PC-9 (cell line): ENCODE data around the gene RELA.
"Not testable (repeated sequence)": the region's sequence is repeated elsewhere in the genome, so short reads cannot be mapped to it uniquely, and the experiment has no call there.

Source experiments
- CTCF ChIP-seq: fragments of 200-600 bp; sonication (generic); conservative IDR thresholded peaks from 2 replicates; pipeline ENCODE4 v1.6.1; 2017; ENCODE audit warnings: mixed run types, antibody characterized with exemption, mild to moderate bottlenecking, moderate library complexity
- EZH2 ChIP-seq: fragments of 200-600 bp; sonication (generic); IDR thresholded peaks from 2 replicates; pipeline ENCODE4 v1.8.0; 2017; ENCODE audit warnings: antibody characterized with exemption, low read depth

- TF ChIP-seq EZH2, CTCF: not testable (repeated sequence)
These were observed 20.8 kb upstream of the RELA start for GRCh38 chr11:65683480-65683879.
